OCI-LY3 (cell line): ENCODE results near the gene FBXO28.
A peak's percentile ranks its signal among the peaks of the same experiment; 100 is the strongest.

Source experiments
- H2AFZ ChIP-seq: fragments of 200-600, 300-600 bp; shearing (Covaris generic); 2 replicates; pipeline ENCODE4 v1.6.0; 2014; ENCODE audit warnings: antibody characterized with exemption, low read depth, low read length
- H3K27ac ChIP-seq: fragments of 200-600, 300-600 bp; sonication (generic); 2 replicates; pipeline ENCODE4 v1.5.1; 2014; ENCODE audit warnings: mild to moderate bottlenecking, low read length, moderate library complexity, mixed read lengths
- H3K27me3 ChIP-seq: fragments of 200-600, 300-600 bp; sonication (generic); 2 replicates; pipeline ENCODE4 v1.6.1; 2014; ENCODE audit warnings: low read depth, low read length, mixed read lengths
- H3K36me3 ChIP-seq: fragments of 200-600, 300-600 bp; sonication (generic); replicated peaks from 2 replicates; pipeline ENCODE3; 2014; ENCODE audit warnings: low read depth, low read length, mixed read lengths
- H3K4me1 ChIP-seq: fragments of 300-600, 200-600 bp; sonication (generic); 2 replicates; pipeline ENCODE4 v1.6.1; 2014; ENCODE audit warnings: low read length, mixed read lengths
- H3K4me2 ChIP-seq: fragments of 200-600, 300-600 bp; sonication (generic); 2 replicates; pipeline ENCODE4 v1.6.1; 2014; ENCODE audit warnings: low read length, mixed read lengths
- H3K4me3 ChIP-seq: fragments of 300-600, 200-600 bp; sonication (generic); 2 replicates; pipeline ENCODE4 v1.5.1; 2014; ENCODE audit warnings: antibody characterized with exemption, mild to moderate bottlenecking, low read length, moderate library complexity
- H3K79me2 ChIP-seq: fragments of 300-600, 200-600 bp; shearing (Covaris generic); 2 replicates; pipeline ENCODE4 v1.6.1; 2014; ENCODE audit warnings: mild to moderate bottlenecking, low read length, mixed read lengths
- H3K9ac ChIP-seq: fragments of 300-600, 200-600 bp; shearing (Covaris generic); 2 replicates; pipeline ENCODE4 v1.6.0; 2014; ENCODE audit warnings: mild to moderate bottlenecking, low read length, moderate library complexity
- H3K9me3 ChIP-seq: fragments of 200-600, 300-600 bp; shearing (Covaris generic); 2 replicates; pipeline ENCODE4 v1.6.1; 2014; ENCODE audit warnings: low read length, mixed read lengths; ENCODE audit not compliant: insufficient read depth
- H4K20me1 ChIP-seq: fragments of 200-600, 300-600 bp; sonication (generic); 2 replicates; pipeline ENCODE4 v1.6.1; 2016; ENCODE audit warnings: low read length, mixed read lengths; ENCODE audit not compliant: insufficient read depth
- EZH2phosphoT487 ChIP-seq: fragments of 200-600 bp; shearing (Covaris generic); IDR thresholded peaks from 2 replicates; pipeline ENCODE4 v1.6.1; 2018; ENCODE audit warnings: antibody characterized with exemption, mixed run types, low read depth
- TF ChIP-seq, protein P1 (sequence below): fragments of 200-600, 300-600 bp; sonication (generic); IDR thresholded peaks from 2 replicates; pipeline ENCODE4 v1.5.1; 2014; ENCODE audit warnings: antibody characterized with exemption, low read length, low read depth

FBXO28 gene

DNA sequence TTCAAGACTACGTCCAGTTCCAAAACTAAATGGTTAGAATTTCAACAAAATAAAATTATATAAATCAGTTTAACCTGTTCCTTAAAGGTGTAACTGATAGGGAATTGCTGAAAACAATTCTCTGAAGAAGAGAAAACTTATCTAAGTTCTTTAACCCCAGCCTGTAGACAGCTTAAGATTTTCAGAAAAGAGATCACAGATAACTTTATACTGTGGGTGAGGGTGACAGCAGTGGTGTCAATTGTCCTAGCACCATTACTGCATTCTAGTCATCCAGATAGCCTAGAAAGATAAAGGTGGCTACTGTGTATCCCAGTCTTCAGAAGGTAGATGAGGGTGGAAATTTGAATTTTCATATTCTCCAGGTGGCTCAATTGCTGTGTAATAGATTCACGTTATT is 49.4 kb downstream of the FBXO28 start:
- Histone ChIP-seq H3K27me3 (no peaks in the 10 kb centered on the region), H3K79me2 (no peaks in the 10 kb centered on the region), H3K9ac (no peak overlapping the region), H3K9me3 (no peaks in the 10 kb centered on the region), H4K20me1 (no peaks in the 10 kb centered on the region), H3K36me3 (peaks cover 21% of the 10 kb centered on the region), H3K4me1 (no peaks in the 10 kb centered on the region), H3K27ac (no peak overlapping the region), H3K4me2 (no peak overlapping the region), H3K4me3 (no peak overlapping the region), H2AFZ (no peak overlapping the region)
- no peak for TF ChIP-seq EZH2phosphoT487
- TF ChIP-seq, protein P1, sequence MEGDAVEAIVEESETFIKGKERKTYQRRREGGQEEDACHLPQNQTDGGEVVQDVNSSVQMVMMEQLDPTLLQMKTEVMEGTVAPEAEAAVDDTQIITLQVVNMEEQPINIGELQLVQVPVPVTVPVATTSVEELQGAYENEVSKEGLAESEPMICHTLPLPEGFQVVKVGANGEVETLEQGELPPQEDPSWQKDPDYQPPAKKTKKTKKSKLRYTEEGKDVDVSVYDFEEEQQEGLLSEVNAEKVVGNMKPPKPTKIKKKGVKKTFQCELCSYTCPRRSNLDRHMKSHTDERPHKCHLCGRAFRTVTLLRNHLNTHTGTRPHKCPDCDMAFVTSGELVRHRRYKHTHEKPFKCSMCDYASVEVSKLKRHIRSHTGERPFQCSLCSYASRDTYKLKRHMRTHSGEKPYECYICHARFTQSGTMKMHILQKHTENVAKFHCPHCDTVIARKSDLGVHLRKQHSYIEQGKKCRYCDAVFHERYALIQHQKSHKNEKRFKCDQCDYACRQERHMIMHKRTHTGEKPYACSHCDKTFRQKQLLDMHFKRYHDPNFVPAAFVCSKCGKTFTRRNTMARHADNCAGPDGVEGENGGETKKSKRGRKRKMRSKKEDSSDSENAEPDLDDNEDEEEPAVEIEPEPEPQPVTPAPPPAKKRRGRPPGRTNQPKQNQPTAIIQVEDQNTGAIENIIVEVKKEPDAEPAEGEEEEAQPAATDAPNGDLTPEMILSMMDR, result no peak

DNA sequence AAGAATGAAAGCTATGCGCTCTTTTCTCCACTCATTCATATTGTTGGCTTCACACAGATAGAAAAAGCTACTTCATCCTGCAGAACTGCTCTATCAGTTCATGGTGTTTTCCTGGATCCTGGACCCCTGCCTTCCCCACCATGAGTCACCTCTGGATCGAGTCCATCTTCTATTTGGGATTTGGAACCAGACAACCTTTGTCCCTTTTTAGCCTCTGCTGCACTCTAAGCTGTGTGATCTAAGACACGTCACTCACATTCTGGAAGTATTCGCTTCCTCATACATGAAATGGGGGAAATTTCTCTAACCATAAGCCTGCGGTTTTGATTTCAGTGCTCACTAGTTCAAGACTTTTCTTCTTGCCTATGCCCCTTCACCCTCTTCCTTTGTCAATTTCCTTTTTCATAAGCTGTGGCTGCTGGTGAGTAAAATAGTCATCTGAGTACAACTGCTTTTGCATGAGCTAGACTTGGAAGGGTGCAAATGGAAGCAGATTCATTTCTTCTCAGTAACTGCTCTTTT is 55.0 kb downstream of the FBXO28 start:
- H2AFZ ChIP-seq, result no peak overlapping the region
- TF ChIP-seq, protein P1, result no peak
- TF ChIP-seq EZH2phosphoT487, result peak; percentile 60; the same call in 1 of the 2 replicates

DNA sequence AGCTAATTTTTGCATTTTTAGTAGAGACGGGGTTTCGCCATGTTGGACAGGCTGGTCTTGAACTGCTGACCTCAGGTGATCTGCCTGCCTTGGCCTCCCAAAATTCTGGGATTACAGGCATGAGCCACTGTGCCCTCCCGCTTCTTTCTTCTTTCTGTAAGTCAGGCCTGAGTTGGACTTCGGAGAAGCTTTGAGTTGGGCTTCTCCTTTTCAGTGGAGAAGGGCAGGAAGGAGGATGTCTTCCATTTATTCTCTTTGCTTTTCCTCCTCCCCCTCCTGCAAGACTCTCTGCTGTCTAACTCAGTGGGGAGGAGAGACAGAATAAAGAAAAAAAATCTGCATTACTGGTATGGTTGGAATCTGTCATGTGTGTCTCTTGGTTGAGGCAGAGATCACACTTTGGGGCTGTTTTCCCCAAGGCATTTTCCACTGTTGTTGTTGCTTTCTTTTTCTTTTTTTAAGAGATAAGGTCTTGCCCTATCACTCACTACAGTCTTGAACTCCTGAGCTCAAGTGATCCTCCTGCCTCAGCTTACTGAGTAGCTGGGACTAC is 55.9 kb downstream of the FBXO28 start:
- H2AFZ ChIP-seq, result no peak overlapping the region
- TF ChIP-seq, protein P1, result no peak
- no peak for TF ChIP-seq EZH2phosphoT487

More for the DNA sequence above, 55.0 kb downstream of the FBXO28 start:
- Histone ChIP-seq H3K36me3 (no peaks in the 10 kb centered on the region), H4K20me1 (no peaks in the 10 kb centered on the region), H3K9ac (peak overlapping the region; percentile 9), H3K79me2 (no peaks in the 10 kb centered on the region), H3K4me2 (peak overlapping the region; percentile 88), H3K4me3 (peak overlapping the region; percentile 71), H3K27ac (peak overlapping the region; percentile 25), H3K4me1 (peaks cover 28% of the 10 kb centered on the region), H3K27me3 (peaks cover 26% of the 10 kb centered on the region), H3K9me3 (no peaks in the 10 kb centered on the region)

DNA sequence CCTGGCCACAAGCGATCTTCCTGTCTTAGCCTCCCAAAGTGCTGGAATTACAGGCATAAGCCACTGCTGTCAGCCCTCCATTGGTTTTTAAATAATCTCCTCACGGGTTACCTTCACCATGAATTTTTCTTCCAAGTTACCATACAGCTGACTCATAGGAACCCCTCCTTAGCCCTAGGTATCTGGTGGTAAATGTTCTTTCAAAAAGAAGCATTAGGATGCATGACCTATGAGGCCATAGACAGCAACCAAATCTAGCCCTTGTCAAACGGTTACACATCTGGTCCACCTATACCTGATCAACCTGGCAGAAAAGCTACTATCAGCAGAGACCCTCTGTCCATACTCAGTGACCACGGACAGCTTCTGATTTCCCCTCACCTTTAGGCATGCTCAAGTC is 56.4 kb downstream of the FBXO28 start:
- H3K27me3 ChIP-seq, result peaks cover 26% of the 10 kb centered on the region
- no peak overlapping the region for H3K9ac ChIP-seq
- TF ChIP-seq, protein P1, result no peak
- TF ChIP-seq EZH2phosphoT487, result no peak
- H4K20me1 ChIP-seq, result no peaks in the 10 kb centered on the region
- H3K27ac ChIP-seq, result no peak overlapping the region
- H2AFZ ChIP-seq, result no peak overlapping the region
- H3K36me3 ChIP-seq, result no peaks in the 10 kb centered on the region
- no peak overlapping the region for H3K4me2 ChIP-seq
- no peak overlapping the region for H3K4me3 ChIP-seq
- H3K9me3 ChIP-seq, result no peaks in the 10 kb centered on the region
- H3K4me1 ChIP-seq, result peaks cover 28% of the 10 kb centered on the region
- H3K79me2 ChIP-seq, result no peaks in the 10 kb centered on the region

More for the DNA sequence above, 55.9 kb downstream of the FBXO28 start:
- peak overlapping the region; percentile 88 for H3K4me2 ChIP-seq
- H3K9me3 ChIP-seq, result no peaks in the 10 kb centered on the region
- peak overlapping the region; percentile 9; the same call in 1 of the 2 replicates for H3K9ac ChIP-seq
- no peaks in the 10 kb centered on the region for H4K20me1 ChIP-seq
- peaks cover 26% of the 10 kb centered on the region for H3K27me3 ChIP-seq
- H3K4me3 ChIP-seq, result peak overlapping the region; percentile 71
- H3K36me3 ChIP-seq, result no peaks in the 10 kb centered on the region
- H3K27ac ChIP-seq, result no peak overlapping the region
- peaks cover 28% of the 10 kb centered on the region for H3K4me1 ChIP-seq
- no peaks in the 10 kb centered on the region for H3K79me2 ChIP-seq
